GM19467 (cell line): ENCODE measurements around the gene RBM17.
A peak's percentile ranks its signal among the peaks of the same experiment; 100 is the strongest.
"Not testable (repeated sequence)": the region's sequence is repeated elsewhere in the genome, so short reads cannot be mapped to it uniquely, and the experiment has no call there.

Experiments
- ATAC-seq: cut with Tn5 transposase; IDR thresholded peaks from one replicate; pipeline ENCODE4 v1.9.1; 2021; ENCODE audit warnings: mild to moderate bottlenecking, moderate library complexity; ENCODE audit not compliant: unreplicated experiment

RBM17 gene

GRCh38 chr10:6056411-6057135, 32.3 kb upstream of the RBM17 start:
- no peak for ATAC-seq

GRCh38 chr10:6058682-6059475, 30.0 kb upstream of the RBM17 start:
- no peak for ATAC-seq

DNA sequence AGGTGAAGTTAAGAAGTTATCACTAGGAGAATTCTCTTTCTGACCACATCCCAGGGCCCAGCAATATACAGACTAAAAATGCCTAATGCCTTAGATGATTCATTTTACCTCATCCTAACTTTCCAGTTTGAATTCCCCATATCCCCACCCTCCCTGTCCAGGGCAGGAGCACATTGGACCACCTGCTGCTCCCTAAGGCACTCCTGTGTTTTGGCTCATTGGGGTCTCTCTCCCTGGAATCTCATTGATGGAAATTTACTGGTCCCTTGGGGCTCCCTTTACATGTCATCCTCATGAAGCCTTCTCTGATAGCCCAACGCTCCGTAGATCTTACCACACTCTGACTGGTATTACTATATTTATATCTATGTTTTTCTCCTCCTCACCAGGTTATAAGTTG, 29.3 kb upstream of the RBM17 start:
- no peak for ATAC-seq

DNA sequence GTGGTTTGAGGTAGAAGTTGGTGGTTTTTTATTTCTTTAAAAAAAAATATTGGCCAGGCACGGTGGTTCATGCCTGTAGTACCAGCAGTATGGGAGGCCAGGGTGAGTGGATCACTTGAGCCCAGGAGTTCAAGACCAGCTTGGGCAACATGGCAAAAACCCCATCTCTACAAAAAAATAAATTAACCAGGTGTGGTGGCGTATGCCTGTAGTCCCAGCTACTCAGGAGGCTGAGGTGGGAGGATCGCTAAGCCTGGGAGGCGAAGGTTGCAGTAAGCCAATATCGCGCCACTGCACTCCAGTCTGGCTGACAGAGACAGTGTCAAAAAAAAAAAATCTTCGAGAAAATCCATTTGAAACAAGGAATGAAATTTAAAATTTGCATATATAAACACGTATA, 27.8 kb upstream of the RBM17 start:
- ATAC-seq: no peak

DNA sequence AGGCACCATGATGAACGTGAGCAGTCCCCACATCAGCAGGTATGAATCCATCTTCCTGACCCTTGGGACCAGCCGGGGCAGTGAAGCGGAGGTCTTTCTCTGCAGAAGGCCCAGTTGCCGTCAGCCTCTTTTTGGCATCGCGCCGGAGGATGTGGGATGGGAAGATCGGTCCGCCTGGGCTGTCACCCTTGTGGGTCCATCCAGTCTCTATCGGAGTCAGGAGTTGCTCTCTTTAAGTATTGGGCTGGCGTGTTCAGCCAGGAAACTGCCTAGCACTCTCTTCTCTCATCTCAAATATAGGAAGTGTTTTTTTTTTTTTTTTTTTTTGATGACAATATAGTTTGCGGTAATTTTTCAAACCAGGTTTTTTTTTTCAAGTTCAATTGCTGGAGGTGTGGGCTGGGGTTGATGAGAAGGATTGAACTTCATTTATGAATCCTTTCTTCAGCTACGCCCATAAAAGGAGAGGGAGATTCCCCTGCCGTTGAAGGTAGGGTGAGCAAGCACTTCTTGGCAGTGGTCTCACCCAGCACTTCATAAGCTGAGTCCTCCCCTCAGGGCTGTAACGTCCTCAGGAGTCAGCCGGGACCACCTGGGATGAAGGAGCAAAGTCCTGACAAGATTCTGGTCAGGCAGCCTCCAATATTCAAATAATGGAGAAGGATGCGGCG, 26.6 kb upstream of the RBM17 start, which contains the start of gene IL2RA:
IL2RA (minus strand) TSS at position 267 of the 671 bp plus-strand sequence; CDS start at position 51, 216 bp downstream.
- ATAC-seq: no peak

- no peak for ATAC-seq
Observed at GRCh38 chr10:6064119-6064518, 24.7 kb upstream of the RBM17 start.

DNA sequence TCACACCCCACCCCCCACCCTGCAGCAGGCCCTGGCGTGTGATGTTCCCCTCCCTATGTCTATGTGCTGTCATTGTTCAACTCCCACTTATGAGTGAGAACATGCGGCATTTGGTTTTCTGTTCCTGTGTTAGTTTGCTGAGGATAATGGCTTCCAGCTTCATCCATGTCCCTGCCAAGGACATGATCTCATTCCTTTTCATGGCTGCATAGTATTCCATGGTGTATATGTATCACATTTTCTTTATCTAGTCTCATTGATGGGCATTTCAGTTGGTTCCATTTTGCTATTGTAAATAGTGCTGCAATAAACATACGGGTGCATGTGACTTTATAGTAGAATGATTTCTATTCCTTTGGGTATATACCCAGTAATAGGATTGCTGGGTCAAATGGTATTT, 24.1 kb upstream of the RBM17 start:
- ATAC-seq: not testable (repeated sequence)

DNA sequence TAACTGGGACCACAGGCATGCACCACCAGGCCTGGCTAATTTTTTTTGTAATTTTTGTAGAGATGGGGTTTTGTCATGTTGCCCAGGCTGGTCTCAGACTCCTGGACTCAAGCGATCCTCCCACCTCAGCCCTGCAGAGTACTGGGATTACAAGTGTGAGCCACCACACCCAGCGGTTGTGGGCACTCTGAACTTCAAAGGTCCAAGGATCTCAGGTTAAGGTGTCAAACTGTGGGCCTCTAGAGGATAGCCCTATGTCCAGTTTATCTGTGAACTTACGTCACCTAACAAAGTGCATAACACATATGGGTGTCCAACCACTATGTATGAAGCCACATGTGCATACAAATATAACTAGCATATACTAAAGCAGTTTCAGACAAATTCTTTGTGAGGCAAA, 23.4 kb upstream of the RBM17 start:
- no peak for ATAC-seq

GRCh38 chr10:6065835-6066234, 23.0 kb upstream of the RBM17 start:
- no peak for ATAC-seq

DNA sequence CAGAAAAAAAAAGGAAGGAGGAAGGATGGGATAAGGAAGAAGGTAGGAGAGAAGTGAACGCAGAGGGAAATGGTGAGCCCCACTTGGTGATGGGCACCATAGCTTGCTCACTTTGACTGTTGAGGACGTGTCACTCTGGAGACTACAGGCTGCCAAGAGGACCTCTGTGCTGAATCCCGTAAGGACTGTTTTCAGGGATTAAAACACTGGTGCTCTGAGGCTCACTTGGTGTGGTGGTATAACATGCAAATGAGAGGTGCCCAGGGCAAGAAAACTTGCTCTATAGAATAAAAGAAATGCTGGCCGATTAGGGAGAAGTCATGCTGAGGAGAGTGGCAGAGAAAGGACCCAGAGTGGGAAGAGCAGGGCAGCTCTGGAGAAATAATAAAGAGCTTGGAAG, 21.4 kb upstream of the RBM17 start:
- ATAC-seq: no peak

DNA sequence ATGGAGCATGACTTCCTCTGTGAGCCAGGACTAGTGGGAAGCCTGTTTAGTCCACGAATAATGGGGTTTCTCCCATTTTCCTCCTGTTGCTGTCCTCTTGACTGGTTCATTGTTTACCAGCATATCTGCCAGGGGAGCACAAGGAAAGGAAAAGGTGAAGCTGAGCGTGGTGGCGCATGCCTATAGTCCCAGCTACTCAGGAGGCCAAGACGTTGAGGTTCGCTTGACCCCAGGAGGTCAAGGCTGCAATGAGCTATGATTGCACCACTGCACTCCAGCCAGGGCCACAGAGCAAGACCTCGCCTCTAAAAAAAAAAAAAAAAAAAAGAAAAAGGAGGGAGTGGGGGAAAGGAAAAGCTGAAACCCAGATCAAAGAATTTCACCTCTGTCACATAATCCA, 20.8 kb upstream of the RBM17 start:
- no peak for ATAC-seq

DNA sequence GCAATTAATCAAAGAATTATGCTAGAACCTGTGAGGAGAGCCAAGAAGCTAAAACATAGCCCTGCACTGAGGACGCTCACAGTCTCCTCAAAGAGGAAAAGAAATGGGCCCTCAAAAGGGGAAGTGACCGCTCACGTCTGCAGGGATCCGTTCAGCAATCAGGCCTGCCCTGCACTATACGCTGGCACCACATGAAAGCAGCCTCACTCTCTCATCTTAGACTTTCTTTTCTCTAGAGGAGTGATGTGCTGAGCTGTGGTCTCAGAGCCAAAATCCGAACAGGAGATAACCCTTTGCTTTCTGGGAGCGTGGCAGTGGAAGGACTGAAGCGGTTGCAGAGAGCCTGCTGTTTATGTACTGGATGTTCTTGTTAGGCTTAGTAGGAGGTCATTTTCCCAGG, 20.4 kb upstream of the RBM17 start:
- peak; percentile 46 for ATAC-seq

GRCh38 chr10:6069081-6069931, 19.5 kb upstream of the RBM17 start:
- no peak for ATAC-seq

DNA sequence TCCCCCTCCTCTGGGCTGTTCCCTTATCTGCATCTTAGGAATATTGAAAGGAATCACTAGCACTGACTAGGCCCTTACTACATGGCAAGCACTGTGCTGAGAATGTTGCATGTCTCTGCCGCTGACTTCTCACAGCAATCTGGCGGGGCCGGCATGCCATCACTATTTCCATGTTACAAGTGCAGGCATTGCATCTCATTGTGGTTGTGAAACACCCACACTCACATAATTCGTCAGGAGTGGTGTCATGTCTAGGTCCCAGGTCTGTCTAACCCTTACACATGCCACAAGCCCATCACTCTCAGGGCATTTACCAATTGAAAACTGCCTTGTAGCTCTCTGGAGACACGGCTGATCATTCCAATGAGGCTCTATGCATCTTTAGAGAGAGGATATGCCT, 18.2 kb upstream of the RBM17 start:
- ATAC-seq: no peak

DNA sequence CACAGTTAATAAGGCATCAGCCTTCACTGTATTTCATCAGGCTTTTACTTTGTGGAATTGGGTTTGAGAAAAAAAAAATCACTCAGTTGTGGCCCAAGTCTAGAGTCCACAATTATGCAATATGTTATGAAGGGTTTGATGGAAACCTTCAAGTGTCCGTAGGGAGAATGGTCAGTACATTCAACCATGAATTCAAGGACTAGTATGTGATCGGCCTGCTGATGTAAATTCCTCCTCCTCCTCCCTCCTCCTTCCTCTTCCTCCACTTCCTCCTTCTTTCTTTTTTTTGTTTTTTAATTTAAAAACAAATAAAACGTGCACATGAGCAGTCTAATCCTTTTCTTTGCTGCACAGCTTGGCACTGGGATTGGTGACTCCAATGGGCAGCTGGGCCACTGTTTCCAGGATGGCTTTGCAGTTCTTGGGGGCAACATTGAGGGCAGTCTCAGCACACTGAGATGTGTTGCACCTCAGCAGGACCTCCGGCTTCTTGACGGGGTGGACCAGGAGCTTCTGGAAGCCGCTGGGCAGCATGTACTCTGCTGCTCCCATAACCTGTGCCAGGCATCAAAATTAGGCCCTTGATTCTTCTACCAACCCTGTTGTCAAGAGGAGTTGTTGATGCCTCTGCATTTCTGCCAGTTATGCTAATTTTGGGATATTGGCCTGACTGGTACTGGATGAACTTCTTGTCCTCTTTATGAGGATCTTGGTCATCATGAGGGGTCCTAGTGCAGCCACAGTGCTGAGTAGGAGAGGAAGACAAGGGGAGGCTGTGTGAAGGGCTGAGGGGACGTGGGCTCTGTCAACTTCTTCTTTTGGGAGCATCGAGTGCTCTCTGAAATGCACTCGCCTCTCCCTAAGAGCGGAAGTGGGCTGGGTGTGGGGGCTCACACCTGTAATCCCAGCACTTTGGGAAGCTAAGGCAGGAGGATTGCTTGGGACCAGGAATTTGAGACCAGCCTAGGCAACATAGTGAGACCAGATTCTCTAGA, 17.4 kb upstream of the RBM17 start:
- ATAC-seq: no peak

DNA sequence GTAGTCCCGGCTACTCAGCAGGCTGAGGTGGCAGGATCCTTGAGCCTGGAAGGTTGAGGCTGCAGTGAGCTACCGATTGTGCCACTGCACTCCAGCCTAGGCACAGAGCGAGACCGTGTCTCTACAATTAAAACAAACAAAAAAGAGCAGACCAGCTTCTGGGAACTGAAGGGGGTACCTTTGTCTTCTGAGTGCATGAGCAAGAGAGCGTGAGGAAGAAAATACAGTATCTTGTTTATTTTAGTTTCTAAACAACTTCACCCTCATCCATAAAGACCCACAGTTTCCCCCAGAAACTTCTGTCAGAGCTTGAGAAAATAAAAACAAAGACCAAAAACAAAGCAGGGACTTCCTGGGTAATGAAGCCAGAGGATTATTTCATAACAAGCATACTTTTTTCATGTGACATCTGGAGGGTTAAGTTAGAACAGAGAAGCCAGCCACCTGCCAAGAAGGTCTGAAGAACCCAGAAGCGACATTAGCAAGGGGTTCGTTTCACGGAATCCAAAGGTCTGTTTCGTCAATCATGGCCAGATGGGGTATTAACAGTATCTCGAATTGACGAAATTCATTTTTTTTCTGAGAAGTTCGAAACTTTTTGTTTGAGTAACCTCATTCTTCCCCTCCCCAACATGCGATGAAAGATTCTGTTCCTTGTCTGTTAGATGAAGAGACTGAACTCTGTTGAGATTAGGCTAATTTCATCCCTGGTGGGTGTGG, 16.5 kb upstream of the RBM17 start:
- peak; percentile 48 for ATAC-seq

- ATAC-seq: no peak
Observed at GRCh38 chr10:6074489-6075301, 14.1 kb upstream of the RBM17 start.

DNA sequence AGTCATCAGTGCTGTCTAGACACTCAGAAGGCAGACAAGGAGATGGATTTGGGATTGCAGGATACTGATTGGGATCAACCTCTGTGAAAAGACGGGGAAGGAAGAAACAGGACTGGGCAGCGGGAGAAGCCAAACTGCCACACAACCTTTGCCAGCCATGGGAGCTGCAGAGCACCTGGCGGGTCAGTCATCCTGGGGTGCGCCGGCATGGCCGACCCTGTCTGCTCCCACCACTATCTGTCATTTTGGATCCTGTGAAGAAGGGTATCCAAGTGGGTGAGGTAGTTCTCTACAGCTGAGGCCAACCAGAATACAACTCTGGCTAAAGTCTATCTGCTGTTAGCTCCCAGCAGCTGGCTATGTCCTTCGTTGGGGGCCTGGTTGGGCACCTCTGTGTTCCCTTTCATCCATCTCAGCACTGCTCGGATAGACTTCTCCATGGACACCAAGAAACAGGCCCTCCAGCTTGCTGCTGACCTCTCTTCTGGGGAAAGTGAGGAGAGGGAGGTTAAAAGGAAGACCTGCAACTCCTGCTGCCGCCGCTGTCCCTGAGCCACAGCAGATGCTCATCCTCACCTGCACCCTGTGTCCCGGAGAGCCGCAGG, 11.7 kb upstream of the RBM17 start:
- ATAC-seq: no peak
